ENCODE data around the gene AFAP1L2.

DNA sequence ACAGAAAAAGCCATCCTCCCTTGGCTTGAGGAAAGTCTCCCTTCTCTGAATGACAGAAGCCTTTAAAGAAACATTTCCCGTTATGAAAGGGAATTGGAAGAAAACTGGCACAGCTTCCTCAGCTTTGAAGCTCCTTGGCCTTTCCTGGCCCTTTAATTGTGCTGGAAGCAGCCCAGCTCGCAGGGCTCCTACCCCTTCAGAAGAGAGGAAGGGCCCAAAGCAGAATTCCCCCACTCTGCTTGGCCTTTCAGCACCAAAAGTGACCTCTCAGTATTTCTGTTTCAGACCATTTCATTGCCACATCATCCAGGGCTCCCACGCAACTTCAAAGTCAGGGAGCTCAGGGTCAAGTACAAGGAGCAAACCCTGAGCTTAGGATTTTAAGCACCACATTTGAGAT is 4.2 kb downstream of the AFAP1L2 start:
- TF ChIP-seq, protein P1, sequence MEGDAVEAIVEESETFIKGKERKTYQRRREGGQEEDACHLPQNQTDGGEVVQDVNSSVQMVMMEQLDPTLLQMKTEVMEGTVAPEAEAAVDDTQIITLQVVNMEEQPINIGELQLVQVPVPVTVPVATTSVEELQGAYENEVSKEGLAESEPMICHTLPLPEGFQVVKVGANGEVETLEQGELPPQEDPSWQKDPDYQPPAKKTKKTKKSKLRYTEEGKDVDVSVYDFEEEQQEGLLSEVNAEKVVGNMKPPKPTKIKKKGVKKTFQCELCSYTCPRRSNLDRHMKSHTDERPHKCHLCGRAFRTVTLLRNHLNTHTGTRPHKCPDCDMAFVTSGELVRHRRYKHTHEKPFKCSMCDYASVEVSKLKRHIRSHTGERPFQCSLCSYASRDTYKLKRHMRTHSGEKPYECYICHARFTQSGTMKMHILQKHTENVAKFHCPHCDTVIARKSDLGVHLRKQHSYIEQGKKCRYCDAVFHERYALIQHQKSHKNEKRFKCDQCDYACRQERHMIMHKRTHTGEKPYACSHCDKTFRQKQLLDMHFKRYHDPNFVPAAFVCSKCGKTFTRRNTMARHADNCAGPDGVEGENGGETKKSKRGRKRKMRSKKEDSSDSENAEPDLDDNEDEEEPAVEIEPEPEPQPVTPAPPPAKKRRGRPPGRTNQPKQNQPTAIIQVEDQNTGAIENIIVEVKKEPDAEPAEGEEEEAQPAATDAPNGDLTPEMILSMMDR (IDR thresholded peaks at IDR 0.05), result no peak
- TF ChIP-seq POLR2AphosphoS5 (IDR thresholded peaks at IDR 0.05), result no peak
